Measurements from ENCODE around the gene OBP2A.

Gene OBP2A

GRCh38 chr9:135516132-135516860, 29.6 kb upstream of the OBP2A start:
- Mint-ChIP-seq H3K27me3 (peaks cover 14 to 49% of the 10 kb centered on the region in 2 donors), H3K4me1 (peaks cover 0 to 2% of the 10 kb centered on the region in 2 donors), H3K4me3 (no peak overlapping the region), H3K36me3 (no peaks in the 10 kb centered on the region), H3K27ac (no peak overlapping the region), H3K9me3 (no peaks in the 10 kb centered on the region)
- DNase-seq (no peak), ATAC-seq (replicated peaks) (no peak)

DNA sequence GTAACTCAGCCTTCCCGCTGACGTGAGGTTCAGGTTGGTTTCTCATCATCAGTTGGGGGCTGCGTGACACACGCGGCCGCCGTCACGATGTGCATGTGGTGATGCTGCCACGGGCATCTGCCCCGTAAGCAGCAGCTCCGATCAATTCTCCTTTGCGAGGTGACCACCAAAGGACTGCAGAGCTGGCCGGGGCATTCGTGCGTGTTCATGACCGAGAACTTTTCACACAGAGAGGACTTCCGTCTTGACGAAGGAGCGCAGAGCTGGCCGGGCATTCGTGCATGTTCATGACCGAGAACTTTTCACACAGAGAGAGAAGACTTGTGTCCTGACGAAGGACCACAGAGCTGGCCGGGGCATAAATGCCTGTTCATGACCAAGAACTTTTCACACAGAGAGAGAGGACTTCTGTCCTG, 28.5 kb upstream of the OBP2A start:
- DNase-seq: no peak
- H3K4me3 Mint-ChIP-seq: no peak overlapping the region
- no peak overlapping the region for H3K27ac Mint-ChIP-seq
- peaks cover 17 to 47% of the 10 kb centered on the region in 2 donors for H3K27me3 Mint-ChIP-seq
- ATAC-seq (replicated peaks): no peak
- no peaks in the 10 kb centered on the region for H3K36me3 Mint-ChIP-seq
- no peaks in the 10 kb centered on the region for H3K9me3 Mint-ChIP-seq
- peaks cover 0 to 2% of the 10 kb centered on the region in 2 donors for H3K4me1 Mint-ChIP-seq

DNA sequence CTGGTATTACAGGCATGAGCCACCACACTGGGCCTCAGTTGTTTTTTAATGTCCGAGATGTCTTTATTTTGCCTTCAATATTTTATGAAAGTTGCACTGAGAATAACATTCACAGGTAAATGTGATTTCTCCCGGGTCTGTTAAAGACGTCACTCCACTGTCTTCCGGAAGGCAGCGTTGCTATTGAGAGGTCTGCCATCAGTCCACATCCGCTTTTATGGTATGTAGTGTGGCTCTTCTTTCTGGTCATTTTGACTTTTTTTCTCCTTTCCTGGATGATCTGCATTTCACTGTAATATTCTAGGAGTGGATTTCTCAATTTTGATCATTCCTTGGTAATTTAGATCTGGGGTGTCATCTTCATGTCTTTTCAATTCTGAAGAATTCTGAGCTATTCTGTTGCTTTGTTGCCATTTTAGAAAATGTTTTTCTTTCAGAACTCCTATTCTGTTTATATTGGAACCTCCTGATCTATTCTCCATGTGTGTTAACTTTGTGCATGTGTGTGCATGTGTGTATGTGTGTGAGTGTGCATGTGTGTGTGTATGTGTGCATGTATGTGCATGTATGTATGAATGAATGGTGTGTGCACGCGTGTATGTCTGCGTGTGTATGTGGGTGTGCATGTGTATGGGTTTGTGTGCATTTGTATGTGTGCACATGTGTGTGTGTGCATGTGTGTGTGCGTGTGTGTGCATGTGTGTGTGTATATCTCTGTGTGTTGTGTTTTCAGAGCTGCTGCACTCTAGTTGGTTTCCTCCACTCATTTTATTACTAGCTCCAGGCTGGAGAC, 26.6 kb upstream of the OBP2A start:
- no peak overlapping the region for H3K27ac Mint-ChIP-seq
- H3K36me3 Mint-ChIP-seq: no peaks in the 10 kb centered on the region
- no peaks in the 10 kb centered on the region for H3K9me3 Mint-ChIP-seq
- no peaks in the 10 kb centered on the region for H3K4me1 Mint-ChIP-seq
- ATAC-seq (replicated peaks) (no peak), DNase-seq (no peak)
- H3K4me3 Mint-ChIP-seq: no peak overlapping the region
- peaks cover 20 to 44% of the 10 kb centered on the region in 2 donors for H3K27me3 Mint-ChIP-seq

DNA sequence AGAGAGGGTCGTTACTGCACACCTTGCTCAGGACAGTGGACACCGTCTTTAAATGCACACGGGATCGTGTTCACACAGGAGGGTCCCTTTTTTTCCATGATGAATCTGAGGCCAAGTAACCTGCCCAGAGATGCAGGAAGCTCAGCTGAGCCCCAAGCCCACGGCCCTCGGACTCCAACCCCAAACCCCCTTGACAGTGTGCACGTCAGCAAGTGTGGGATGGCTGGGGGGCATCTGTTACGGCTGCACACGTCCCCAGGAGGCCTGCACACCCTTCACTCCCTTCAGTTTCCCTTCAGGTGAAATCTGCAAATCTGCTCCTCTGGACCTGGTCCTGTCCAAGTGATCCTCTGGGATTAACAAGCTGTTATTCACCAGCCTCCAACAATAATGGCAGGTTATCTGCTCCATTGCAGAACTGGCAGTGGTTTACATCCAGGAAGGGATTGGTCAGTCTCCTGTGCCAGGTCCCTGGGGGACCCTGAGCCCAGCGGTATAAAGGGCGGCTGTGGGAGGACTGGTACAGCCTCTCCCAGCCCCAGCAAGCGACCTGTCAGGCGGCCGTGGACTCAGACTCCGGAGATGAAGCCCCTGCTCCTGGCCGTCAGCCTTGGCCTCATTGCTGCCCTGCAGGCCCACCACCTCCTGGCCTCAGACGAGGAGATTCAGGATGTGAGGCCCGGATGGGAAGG, 24.9 kb upstream of the OBP2A start, which contains the start of gene LCN1:
TSS of gene LCN1 (plus strand) at position 525 of the 692 bp plus-strand sequence. CDS start at position 583, 58 bp downstream.
- DNase-seq (no peak), ATAC-seq (replicated peaks) (no peak)
- peaks cover 20 to 33% of the 10 kb centered on the region in 2 donors for H3K27me3 Mint-ChIP-seq
- no peak within 1 kb of the TSS for H3K27ac Mint-ChIP-seq
- H3K4me1 Mint-ChIP-seq: no peaks in the 10 kb centered on the region
- H3K36me3 Mint-ChIP-seq: no peaks in the 10 kb centered on the region
- H3K9me3 Mint-ChIP-seq: no peaks in the 10 kb centered on the region
- no peak within 1 kb of the TSS for H3K4me3 Mint-ChIP-seq

DNA sequence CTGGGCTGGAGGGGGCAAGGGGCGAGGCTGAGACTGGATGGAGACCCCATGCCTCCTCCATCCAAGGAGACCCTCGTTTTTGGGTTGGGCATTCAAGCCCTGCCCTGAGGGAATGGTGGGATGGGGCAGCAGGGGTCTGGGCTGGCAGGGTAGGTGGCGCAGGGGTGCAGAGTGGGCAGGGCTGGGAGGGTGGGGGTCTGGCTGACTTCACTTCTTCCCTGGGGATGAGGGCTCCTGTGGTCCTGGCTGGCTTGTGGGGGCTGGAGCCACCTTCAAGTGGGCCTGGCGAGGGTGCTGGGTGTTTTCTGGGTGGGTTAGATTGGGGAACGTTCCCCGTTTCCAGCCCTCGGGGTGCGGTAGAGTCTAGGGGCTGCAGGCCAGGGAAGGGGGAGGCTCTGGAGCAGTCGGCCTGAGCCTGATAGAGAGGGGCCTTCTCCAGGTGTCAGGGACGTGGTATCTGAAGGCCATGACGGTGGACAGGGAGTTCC, 24.3 kb upstream of the OBP2A start:
- Mint-ChIP-seq H3K9me3 (no peaks in the 10 kb centered on the region), H3K27me3 (peaks cover 20 to 28% of the 10 kb centered on the region in 2 donors), H3K4me3 (no peak overlapping the region), H3K36me3 (no peaks in the 10 kb centered on the region), H3K27ac (no peak overlapping the region), H3K4me1 (no peaks in the 10 kb centered on the region)
- ATAC-seq (replicated peaks) (no peak), DNase-seq (no peak)

GRCh38 chr9:135522137-135522877, 23.6 kb upstream of the OBP2A start:
- Mint-ChIP-seq H3K36me3 (no peaks in the 10 kb centered on the region), H3K4me1 (no peaks in the 10 kb centered on the region), H3K9me3 (no peaks in the 10 kb centered on the region), H3K27ac (no peak overlapping the region), H3K4me3 (no peak overlapping the region), H3K27me3 (peaks cover 20 to 27% of the 10 kb centered on the region in 2 donors)
- DNase-seq (no peak), ATAC-seq (replicated peaks) (no peak)

- no peak overlapping the region for H3K27ac Mint-ChIP-seq
- ATAC-seq (replicated peaks): no peak
- H3K4me3 Mint-ChIP-seq: no peak overlapping the region
- H3K4me1 Mint-ChIP-seq: no peaks in the 10 kb centered on the region
- H3K9me3 Mint-ChIP-seq: no peaks in the 10 kb centered on the region
- DNase-seq: no peak
- peaks cover 20 to 21% of the 10 kb centered on the region in 2 donors for H3K27me3 Mint-ChIP-seq
- H3K36me3 Mint-ChIP-seq: no peaks in the 10 kb centered on the region
Measured at GRCh38 chr9:135522931-135523330, 23.0 kb upstream of the OBP2A start.

- ATAC-seq (replicated peaks) (no peak), DNase-seq (no peak)
- Mint-ChIP-seq H3K36me3 (no peaks in the 10 kb centered on the region), H3K27me3 (peaks cover 20 to 21% of the 10 kb centered on the region in 2 donors), H3K9me3 (no peaks in the 10 kb centered on the region), H3K4me3 (no peak overlapping the region), H3K27ac (no peak overlapping the region), H3K4me1 (no peaks in the 10 kb centered on the region)
Measured at GRCh38 chr9:135523521-135524129, 22.3 kb upstream of the OBP2A start.

DNA sequence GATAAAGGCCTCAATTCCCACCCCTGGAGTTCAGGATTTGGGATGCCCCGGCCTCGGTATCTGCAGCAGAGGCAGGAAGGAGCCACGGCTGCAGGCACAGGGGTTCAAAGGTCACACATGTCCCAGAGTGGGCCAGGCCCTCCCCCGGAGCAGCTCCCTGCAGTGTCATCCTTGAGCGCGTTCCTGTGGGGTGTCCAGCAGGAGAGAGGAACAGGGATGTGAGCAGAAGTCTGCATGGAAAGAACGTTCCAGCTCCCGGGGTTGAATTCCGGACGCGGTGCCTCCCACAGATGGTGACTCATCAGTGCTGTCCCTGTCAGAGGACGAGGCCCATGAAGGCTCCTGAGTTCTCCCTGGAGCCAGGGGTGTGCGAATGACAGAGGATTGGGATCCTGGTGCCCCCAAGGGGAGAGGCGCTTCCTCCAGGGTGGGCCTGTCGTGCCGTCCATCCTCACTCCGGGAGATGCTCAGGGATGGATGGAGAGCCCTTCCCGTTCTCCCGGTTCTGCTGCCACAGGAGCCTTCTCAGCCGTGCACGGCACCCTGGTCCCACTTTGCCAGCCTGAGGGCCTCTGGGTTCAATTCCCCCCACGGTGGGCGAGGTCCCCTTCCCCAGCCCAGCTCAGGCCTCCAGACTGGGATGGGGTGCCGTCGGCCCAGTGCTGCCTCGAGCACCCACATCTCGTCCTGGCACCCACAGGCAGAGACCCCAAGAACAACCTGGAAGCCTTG, 21.6 kb upstream of the OBP2A start:
- ATAC-seq (replicated peaks) (no peak), DNase-seq (no peak)
- H3K9me3 Mint-ChIP-seq: no peaks in the 10 kb centered on the region

DNA sequence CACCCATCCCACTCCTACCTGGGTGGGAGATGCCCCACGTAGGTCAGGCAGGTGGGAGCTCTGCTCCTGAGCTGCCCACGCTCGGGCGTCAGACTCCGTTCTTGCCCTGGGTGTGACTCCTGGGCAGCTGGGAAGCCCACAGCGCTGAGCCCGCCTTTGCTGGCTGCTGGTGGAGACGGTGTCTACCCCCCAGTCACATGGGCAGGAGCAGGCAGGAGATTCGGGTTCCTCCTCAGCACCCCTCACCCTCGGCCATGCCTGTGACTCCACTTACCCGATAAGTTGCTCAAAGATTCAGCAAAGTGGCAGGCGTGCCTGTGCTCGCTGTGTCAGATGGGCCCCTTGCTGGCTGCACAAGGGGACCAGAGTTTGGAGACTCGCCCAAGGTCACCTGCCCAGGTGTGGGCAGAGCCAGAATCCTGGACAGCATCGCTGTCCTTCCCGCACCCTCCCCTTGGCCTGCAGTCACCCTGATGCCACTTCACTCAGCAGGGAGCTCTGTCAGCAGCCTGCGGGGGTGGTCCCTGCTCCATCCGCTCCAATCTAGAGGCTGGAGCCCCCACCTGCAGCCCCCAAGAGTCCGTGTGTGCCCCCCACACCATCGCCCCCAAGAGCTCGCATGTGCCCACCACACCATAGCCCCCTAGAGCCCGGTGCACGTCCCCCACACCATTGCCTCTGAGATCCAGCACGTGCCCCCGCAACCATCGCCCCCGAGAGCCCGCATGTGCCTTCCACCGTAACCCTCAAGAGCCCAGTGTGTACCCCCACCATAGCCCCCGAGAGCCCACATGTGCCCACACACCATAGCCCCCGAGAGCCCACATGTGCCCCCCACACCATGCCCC, 20.5 kb upstream of the OBP2A start:
- Mint-ChIP-seq H3K4me1 (no peaks in the 10 kb centered on the region), H3K27ac (no peak overlapping the region), H3K27me3 (peaks cover 19 to 20% of the 10 kb centered on the region in 2 donors), H3K36me3 (no peaks in the 10 kb centered on the region), H3K9me3 (no peaks in the 10 kb centered on the region), H3K4me3 (no peak overlapping the region)
- ATAC-seq (replicated peaks) (no peak), DNase-seq (no peak)

More for the DNA sequence above, 21.6 kb upstream of the OBP2A start:
- Mint-ChIP-seq H3K4me3 (no peak overlapping the region), H3K36me3 (no peaks in the 10 kb centered on the region), H3K27ac (no peak overlapping the region), H3K4me1 (no peaks in the 10 kb centered on the region), H3K27me3 (peaks cover 21 to 22% of the 10 kb centered on the region in 2 donors)

GRCh38 chr9:135526089-135526729, 19.7 kb upstream of the OBP2A start:
- Mint-ChIP-seq H3K36me3 (no peaks in the 10 kb centered on the region), H3K4me3 (no peak overlapping the region), H3K27me3 (peaks cover 15% of the 10 kb centered on the region in 2 donors), H3K9me3 (no peaks in the 10 kb centered on the region), H3K4me1 (no peaks in the 10 kb centered on the region), H3K27ac (no peak overlapping the region)
- ATAC-seq (replicated peaks): no peak
- DNase-seq: no peak

Data from stimulated activated naive B cell treated with anti-CD40 and anti-IgM and Interleukin-4, amounts not matched to agents 10 μg/mL and 1 μg/mL and 100 μg/mL, for 72 hours (primary cell).